Astrocyte (in vitro differentiated cells and primary cell): ENCODE results near the gene TMEM44.

Experiments used
- CTCF ChIP-seq: IDR thresholded peaks from 2 replicates; pipeline ENCODE4 v1.5.1; 2011; ENCODE audit warnings: low read depth, mild to moderate bottlenecking, inconsistent platforms, low read length, moderate library complexity; ENCODE audit not compliant: insufficient read depth
- EZH2 ChIP-seq: IDR thresholded peaks from 2 replicates; pipeline ENCODE4 v1.6.1; 2012; ENCODE audit warnings: mild to moderate bottlenecking, low read length, inconsistent platforms; ENCODE audit not compliant: insufficient read depth

- TF ChIP-seq CTCF (no peak), EZH2 (no peak)
These were observed at the start of gene TMEM44 for GRCh38 chr3:194633349-194634004.
